Right renal cortex interstitium (tissue), 3 donors: ENCODE data around the gene RREB1. TPM values are rescaled to one million over a fixed set of nuclear protein-coding genes. Genes with fewer than 3 reads are reported as not detected.

Source experiments
- DNase-seq, 3 donors: peaks; one replicate each; pipeline ENCODE4 v3.0.0-alpha.2; 2013; ENCODE audit warnings: low read depth in 3 of 3, low spot score in 2 of 3
- polyA plus RNA-seq, 3 donors: library from polyadenylated mRNA; unstranded; fragments of 120-200 nt; gene quantifications; one replicate each; pipeline ENCODE4 v1.2.1, GENCODE V29; 2013; ENCODE audit not compliant: insufficient read length in 3 of 3

The RREB1 gene
- polyA plus RNA-seq, 3 donors = 17.5 to 19.8 (median 19.3) TPM

- no peak for DNase-seq
Measured at GRCh38 chr6:7100072-7100752, 7.5 kb upstream of the RREB1 start.

DNA sequence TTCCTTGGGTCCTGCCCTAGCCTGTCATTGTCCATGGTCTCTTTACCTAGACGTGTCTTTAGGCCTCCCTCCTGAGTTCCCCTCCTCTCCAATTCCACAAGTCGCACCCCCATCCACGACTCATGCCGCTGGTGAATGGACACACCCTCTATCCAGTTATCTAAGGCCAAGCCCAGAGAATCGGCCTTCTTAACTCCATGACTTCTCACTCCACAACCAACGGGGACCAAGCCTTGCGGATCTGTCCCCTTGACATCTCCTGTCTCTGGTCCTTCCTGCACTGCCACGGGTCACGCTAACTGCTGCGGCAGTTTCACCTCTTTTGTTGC lies 7.0 kb upstream of the RREB1 start:
- DNase-seq = no peak

- no peak for DNase-seq
Measured at GRCh38 chr6:7101290-7101689, 6.5 kb upstream of the RREB1 start.

DNA sequence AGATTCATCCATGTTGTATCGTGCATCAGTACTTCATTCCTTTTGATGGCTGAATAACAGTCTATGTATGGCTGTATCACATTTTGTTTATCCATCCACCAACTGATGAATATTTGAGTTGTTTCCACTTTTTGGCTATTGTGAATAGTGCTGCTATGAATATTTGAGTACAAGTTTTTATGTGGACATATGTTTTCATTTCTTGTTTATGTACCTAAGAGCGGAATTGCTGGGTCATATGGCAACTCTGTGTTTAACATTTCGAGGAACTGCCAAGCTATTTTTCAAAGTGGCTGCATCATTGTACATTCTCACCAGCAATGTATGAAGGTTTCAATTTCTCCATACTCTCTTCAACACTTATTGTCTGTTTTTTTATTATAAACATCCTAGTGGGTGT lies 3.0 kb upstream of the RREB1 start:
- no peak for DNase-seq

GRCh38 chr6:7106215-7106751 lies 1.5 kb upstream of the RREB1 start:
- no peak for DNase-seq

DNA sequence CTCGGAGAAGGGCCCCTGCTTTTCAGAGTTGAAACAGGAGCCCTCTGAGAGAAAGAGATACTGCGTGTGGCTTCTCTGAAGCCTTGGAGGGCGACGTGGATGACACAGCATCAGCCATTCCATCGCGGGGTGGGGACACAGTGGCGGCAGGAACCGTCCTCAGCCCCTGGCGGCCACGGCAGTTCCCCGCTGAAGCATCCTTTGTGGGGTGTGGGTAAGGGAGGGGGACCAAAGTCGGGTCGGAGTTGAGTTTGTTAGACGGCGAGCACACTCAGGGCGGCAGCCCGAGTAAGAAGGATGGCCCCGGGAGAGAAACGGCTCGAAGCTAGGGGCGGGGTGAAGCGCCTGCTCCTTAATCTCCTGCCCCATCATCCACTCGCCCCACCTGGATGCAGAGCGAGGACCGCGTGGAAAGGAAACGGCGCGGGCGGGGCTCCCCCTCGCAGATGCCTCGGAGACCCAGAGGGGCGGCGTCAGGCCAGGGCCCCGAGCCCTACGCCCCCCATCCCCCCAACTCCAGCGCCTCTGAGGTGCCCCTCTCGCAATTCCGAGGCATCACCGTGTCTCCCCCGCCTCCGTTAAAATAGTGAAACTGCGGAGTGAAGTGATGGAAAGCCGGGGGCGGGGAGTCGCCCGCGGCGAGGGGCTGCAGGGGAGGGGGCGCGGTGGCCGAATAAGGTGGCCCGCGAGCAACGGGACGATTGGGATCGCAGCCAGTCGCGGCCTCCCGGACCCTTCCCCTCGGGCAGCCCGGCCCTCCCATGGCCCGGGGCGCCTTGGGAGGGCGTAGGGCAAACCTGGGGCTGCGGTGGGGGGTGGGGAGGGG lies 796 bp upstream of the RREB1 start:
- DNase-seq = no peak

GRCh38 chr6:7108196-7108963 lies 619 bp downstream of the RREB1 start:
- DNase-seq = no peak

GRCh38 chr6:7108964-7109836 lies 1.4 kb downstream of the RREB1 start:
- no peak for DNase-seq

- no peak for DNase-seq
Measured at GRCh38 chr6:7110092-7110792, 2.5 kb downstream of the RREB1 start.

DNA sequence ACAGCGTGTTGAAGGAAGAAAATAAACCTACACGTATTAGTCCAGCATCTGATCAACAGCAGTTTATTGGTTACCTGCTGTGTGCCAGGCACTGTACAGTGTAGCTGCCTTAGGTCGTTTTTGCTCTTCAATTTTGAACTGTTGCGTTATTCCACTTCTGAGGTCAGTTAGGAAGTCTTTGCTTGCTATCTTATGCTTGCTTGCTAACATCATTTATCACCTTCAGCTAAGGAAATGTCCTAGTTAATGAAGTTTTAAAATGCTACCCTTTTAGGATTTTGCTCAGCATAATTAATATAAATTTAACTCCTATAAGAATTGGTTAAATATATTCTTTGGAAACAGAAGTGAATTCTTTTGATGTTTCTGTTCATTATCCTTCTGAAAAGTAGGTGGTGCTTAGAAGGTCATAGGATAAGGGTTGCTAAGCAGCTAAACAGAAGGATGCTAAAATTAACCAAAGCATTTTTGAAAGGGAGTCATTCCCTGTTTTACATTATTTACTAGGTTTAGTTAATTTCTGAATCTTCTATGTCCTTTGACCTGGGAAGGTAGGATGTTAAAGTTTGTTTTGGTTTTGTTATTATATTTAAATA lies 3.4 kb downstream of the RREB1 start:
- no peak for DNase-seq

GRCh38 chr6:7112171-7112570 lies 4.4 kb downstream of the RREB1 start:
- no peak for DNase-seq

DNA sequence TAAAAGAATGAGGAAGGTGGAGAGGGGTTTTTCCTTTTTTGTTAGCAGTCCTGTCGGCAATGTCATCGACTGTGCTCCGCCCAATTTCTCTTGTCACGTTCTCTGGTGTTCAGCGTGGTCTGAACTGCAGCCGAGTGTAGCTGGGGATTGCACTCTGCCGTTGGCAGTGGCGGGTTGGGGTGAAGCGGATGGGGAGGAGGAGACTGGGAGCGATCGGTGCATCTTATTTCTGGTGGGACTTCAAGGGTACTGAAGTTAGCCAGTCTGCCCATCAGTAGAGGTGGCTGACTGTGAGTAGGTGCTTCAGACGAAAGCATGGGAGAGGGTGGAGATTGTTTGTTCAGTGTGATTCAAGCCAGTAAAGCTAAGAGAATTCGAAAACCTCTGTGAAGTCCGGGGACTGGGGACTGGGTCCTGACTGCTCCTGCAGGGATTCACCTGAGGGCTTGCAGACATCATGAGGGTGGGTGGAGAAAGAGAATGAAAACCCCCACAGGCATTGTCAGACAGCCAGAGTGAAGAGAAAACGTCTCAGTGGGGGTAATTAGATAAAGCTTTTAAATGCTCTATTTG lies 5.1 kb downstream of the RREB1 start:
- no peak for DNase-seq

DNA sequence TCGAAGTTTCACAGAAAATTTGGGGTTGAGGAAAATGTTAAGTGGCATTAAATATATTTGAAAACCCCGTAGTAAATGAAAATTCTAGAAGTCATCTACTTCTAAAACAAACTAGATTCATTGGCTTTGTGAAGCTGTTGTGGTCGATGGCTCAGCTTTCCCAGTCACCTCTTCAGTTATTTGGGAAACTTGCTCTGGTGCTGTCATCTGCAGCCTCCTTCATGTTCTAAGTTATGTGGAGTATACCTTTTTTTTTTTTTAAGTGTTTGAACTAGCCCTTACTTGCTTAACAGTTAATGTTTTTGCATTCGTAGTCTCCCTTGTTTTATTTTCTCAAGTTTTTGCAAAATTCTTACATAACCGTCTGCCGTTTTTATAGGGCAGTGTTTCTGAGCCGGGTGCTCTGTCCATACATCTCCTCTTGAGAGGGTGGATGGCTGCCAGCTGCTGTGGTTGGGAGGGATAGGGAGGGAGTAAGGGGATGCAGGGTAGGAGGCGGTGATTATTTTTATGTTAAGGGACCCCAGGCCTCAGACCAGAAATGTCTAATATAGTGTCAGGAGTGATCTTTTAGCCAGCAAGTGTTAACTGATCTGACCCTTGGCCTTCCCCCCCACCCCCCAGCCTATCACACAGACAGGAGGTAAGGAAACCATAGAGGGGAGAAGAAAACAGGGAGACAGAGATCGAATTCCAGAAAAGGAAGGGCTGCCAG lies 7.1 kb downstream of the RREB1 start:
- DNase-seq = no peak

GRCh38 chr6:7115543-7116231 lies 7.9 kb downstream of the RREB1 start:
- DNase-seq = no peak

DNA sequence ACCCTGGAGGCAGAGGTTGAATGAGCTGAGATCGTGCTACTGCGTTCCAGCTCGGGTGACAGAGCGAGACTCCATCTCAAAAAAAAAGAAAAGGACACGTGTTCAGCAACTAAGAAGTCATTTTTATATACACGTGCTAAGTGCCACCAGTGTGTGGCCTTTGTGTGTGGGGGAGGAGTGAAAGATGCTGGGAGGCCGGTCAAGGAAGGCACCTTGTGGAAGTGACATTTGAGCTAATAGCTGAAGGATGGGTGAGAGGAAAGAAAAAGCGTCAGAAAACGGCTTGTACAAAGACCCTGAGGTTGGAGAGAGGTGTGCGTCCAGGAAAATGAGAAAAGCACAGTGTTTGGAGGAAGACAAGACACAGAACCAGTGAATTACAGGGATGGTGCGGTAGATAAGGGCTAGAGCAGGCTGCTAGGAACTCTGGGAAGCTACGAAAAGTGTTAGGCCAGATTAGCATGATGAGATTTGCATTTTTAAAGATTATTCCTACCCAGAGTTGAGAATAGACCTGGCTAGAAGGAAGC lies 11.6 kb downstream of the RREB1 start:
- no peak for DNase-seq

DNA sequence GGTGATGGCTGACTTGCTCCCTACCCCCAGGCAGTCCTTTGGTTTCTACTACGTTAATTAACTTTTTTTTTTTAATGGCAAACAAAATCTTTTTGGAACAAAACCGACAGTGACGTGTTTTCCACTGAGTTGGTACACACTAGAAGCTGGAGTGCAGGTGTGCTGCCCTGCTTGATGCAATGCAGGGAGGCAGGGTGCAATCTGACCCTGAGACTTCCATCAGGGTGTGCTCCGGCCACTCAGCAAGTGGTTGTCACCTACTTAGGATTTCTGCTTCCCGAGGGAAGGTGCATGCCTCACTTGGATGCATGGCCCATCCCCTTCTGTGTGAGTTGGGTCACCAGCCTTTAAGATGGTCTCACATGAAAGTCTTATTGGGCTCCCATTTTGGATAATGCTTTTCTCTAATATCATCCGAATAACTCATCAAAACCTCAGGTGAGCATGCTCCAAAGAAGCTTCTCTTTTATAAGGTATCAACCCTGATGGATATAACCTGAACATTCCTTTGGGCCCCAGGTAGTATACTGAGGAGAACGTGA lies 14.0 kb downstream of the RREB1 start:
- no peak for DNase-seq

DNA sequence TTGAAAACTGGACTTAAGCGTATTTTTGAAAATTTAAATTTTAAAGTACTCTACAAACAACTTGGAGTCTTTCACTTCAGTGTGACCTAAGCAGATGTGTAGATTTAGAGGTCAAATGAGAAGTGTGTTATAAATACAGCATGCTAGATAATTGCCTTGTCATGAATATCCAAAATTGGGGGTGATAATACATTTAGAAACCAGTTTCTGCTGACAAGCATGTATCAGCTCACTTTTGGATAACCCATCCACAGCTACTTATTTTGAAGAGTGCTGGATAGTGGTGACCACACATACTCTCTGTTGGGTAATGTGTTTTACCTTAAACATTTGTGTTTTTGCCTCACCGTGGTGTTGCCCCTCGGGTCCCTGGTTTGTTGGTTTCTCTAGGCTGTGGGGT lies 14.9 kb downstream of the RREB1 start:
- no peak for DNase-seq
